HG03575 (cell line): ENCODE measurements around the gene LRRC4C.

ENCODE experiments used
- ATAC-seq: cut with Tn5 transposase; IDR thresholded peaks from one replicate; pipeline ENCODE4 v1.9.1; 2021; ENCODE audit not compliant: unreplicated experiment, insufficient number of reproducible peaks, low FRiP score; ENCODE audit errors: extremely low read depth

Gene LRRC4C

DNA sequence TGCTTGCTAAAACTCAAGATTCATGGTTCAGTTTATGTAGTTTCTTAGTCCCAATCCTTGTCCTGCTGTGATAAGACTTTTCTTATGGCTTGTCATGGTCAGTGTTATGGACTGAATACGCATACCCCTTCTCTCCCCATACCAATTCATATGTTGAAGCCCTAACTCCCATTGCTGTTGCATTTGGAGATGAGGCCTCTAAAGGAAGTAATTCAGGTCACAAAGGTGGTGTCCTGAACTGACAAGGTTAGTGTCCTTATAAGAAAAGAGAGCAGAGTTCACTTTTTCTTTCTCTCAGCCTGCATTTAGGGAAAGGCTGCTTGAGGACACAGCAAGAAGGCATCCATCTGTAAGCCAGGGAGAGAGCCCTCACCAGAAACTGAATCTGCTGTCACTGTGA is 618.2 kb downstream of the LRRC4C start:
- no peak for ATAC-seq

DNA sequence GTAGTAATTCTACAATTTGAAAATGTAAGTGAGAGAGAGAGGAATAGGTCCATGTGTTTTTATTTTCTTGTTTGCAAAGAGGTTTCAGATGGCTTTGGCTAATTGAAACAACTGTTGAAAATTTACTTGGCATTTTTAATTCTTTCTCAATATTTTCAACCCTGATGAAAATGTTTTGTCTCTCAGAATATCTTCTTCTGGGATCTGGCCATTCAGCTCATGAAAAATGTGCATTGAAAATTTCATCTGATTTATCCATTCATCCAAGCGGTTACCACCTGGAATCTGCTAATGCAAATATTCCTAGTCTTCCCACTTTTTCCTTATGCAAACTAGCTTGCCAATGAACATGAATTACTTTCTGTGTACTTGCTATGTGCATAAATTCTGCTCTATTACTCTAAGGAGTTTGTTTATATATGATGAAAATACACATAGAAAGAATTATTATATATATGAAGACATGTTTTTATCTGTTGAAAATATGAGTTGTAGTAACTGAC is 621.2 kb downstream of the LRRC4C start:
- ATAC-seq: no peak

DNA sequence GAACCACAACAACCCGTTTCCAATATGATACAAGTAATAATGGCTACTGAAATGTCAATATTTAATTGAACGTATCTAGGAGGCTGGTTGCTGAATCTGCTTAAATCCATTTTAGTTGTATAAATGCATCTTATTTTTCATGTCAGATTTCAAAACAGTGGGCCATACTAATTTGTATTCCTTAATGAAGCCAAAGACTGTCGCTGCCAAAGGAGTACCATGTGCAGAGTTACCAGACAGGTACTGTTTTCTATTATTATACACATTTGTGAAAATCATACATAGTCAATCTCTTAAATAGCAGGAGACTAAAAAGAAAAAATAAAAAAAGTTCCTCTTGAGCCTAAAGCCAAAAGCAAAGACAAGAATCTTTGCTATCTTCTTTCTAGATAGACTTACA is 632.3 kb downstream of the LRRC4C start:
- ATAC-seq: no peak

DNA sequence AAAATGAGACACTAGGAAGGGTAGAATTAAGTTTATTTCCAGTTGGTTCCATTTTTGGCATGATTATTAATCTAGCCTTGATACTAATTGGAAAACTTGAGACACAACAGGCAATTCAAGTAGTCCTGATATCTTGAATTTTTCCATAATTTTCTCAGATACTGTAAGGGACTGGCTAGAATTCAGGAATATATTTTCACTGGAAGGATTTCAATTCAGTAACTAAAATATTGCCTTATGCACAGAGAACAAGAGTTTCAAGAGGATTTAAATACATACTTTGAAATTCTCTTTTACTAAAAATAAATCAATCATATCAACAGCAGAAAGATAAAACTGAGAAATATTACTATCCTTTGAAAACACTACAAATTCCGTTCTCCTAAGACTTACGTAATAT is 632.9 kb downstream of the LRRC4C start:
- ATAC-seq: no peak

DNA sequence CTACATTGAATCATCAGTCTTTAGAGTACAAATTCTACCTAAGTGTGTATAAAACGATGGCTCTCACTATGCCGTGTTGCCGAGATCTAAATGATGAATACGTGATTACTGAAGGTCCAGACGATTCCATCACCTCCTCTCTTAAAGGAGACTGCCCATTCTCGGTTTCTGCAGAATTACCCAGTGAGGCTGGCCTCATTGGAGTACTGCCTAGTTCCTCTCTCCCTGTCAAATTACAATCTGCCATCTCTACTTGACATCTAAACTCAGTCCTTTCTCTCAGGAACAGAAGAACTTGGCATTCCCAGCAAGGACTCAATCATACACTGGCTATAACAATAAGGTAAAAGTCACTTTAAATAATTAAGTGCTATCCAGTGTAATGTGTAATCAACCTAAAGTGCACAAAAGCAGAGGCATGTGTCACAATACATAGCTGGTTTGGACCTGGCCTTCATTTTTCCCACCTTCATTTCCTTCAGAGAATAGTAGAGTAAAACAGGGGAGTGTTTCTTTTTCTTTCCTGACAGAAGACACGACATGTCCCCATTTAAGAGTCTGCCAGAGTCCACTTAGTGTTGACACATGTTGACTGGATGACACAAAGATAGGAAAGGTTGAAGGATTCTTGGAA is 634.1 kb downstream of the LRRC4C start:
- ATAC-seq: no peak

DNA sequence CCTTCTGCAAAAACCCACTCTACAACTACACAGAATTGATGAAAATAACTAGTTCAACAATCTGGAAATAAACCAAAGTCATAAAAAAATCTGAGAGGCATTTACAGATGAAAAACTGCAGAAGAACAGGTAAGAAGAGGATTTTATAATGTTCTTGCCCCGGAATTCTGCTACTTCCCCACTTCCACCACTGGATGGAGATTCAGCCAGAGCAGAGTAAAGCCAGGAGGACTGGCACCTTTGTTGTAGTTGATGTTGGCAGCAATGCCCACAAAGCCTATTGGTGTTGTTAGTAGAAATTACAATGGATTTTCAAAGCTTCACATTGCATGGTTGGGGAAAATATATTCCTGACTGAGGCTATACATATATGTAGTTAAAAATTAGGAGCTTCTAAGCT is 640.2 kb downstream of the LRRC4C start:
- ATAC-seq: no peak

DNA sequence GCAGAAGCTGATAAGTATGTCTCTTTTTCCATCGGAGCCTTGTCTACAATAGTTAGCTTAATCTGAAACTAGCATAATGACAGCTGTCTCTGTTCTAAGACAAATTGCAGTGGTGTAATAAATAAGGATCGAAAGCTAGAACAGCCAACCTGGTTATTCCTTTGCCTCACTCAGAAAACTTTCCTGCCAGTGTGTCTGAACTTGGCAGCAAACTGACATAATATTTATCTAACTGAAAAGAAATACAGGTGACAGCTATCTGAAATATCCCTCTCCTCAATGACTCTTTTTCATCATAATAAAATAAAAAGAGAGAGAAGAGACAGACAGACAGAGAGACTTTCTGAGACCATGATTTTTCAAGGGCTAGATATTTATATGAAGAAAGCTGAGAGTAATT is 642.5 kb downstream of the LRRC4C start:
- no peak for ATAC-seq

DNA sequence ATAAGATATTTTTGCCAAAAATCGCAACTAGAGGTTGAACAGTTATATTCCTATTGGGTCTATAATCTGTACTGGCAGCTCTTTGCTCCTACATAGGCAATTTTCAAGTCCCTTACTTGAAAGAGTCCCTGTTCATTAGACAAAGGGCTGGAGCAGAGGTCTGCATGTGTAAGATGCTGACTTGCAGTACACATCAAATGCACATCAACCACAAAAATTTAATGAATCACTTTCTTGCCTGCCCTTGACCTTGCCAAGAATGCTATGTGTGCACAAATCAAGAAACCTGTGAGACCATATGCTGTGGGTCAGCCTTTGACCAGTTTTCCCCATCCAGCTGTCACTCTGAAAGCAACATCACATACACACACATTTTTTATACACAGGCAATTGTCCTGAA is 661.5 kb downstream of the LRRC4C start:
- no peak for ATAC-seq

DNA sequence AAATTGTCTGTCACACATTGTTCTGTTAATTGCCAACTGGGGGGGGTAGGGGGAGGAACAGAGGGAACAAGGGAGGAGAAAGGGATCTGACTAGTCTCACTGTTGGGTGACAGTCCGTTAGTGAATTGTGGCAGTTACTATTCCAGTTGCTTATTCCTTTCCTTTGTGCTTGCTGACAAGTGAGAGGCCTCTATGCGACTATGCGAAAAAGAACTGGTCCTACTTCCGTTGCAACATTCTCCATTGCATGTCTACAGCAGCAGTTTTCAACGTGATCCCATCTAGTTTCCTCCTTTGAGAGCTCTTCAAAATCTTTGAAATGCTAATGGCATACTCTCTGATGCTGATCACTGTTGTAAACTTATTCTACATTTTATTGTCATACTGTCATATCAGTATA is 672.2 kb downstream of the LRRC4C start:
- no peak for ATAC-seq

DNA sequence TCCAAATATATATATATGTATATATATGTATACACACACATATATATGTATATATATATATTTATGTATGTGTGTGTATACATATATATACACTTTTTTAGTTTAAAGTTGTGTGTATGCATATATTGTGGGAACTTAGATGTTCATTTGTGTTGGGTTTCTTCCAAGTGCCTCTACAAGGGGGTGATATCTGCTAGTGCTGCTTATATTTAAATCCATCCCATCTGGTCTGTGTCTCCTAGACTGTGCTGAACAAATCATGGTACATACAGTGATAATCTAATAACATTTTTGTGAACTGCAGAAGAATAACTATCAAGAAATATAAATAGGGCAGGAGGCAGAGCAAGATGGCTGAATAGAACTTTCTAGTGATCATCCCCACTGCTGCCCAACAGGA is 696.4 kb downstream of the LRRC4C start:
- ATAC-seq: no peak

DNA sequence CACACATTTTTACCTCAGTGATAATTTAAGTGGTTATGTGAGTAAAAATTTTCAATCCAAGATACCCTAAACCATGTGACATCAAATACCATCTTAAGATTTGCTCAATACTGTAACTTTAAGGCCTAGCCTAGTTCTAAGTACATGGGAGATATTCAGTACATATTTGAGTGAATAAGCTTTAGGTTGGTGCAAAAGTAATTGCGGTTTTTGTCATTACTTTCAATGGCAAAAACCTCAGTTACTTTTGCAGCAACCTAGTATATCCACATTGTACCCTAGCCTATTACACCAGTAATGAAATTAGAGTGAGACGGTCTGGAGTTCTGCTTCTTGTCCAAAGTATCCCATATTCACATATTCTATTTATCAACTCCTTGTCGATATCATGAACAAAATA is 700.1 kb downstream of the LRRC4C start:
- ATAC-seq: no peak

DNA sequence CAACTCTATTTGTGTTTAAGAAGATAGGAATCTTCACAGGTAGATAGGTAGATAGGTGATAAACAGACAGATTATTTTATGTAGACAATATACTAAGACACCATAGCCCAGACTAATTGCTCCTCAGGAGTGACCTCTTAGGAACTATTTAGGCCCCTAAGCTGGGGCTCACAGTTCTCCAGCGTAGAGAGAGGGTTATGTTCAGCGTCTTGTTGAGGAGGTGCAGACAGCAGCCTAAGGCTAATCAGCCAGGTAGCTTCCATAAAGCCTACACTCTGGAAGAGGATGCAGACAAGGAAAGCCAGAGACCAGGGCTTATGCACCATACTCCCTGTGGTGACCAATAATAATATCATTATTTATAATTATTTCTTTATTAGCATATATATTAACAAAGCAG is 705.2 kb downstream of the LRRC4C start:
- ATAC-seq: no peak

DNA sequence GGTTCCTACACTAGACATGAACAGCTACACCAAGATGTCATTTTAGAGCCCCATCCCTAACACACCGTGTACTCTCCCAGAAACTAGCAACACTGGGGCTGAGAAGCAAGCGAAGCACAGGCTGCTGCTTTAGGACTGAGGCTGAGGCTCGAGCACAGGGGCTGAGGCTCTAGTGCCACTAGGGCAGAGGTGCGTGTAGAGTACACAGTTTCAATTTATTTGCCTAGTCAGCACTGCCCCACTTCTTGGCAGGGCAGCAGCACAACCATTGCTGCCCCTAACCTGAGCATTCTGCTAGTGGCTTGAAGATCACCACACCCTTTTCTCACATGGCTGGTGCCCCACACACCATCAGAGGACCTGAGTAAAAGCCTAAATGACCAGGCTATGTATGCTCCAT is 713.2 kb downstream of the LRRC4C start:
- no peak for ATAC-seq

DNA sequence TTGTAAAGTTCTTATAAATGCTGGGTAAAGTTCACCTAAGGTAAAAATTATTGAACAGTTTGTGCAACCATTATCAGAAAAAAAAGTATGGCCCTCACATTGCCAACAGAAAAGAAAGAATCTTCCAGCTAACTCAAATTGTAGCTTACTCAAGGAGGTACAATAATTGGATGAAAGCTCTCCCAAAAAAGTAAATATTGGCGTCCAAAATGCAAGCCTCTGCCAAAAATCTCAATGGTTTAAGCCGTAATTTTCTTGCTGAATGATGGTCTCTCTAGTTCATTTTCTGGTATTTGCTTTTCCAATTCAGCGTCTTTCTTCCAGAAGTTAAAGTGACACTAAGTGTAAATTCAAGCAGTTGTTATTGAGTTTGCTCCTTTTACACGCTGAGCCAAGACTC is 727.3 kb downstream of the LRRC4C start:
- ATAC-seq: no peak

DNA sequence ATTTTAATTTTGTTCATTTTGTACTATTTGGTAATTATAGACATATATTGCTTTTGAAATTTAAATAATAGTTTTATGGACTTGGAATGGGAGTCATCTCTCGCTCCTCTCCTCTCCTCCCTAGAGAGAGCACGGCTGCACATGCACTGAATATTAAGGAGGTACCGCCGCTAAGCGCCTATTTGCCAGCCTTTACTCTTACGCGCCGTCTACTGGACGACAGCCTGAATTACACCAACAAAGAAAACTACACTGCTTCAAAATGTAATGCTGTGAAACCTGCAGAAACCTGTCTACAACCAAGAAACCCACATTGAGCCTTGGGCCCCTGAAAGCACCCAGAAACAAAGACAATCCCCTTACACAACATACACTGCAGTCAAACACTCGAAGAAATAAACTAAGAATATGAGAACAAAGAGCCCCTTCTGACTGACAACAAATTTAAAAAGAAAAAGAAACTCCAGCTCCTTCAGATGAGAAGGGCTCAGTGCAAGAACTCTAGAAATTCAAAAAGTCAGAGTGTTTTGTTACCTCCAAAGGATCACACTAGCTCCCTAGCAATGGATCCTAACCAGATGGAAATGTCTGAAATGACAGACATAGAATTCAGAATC is 737.2 kb downstream of the LRRC4C start:
- ATAC-seq: no peak

DNA sequence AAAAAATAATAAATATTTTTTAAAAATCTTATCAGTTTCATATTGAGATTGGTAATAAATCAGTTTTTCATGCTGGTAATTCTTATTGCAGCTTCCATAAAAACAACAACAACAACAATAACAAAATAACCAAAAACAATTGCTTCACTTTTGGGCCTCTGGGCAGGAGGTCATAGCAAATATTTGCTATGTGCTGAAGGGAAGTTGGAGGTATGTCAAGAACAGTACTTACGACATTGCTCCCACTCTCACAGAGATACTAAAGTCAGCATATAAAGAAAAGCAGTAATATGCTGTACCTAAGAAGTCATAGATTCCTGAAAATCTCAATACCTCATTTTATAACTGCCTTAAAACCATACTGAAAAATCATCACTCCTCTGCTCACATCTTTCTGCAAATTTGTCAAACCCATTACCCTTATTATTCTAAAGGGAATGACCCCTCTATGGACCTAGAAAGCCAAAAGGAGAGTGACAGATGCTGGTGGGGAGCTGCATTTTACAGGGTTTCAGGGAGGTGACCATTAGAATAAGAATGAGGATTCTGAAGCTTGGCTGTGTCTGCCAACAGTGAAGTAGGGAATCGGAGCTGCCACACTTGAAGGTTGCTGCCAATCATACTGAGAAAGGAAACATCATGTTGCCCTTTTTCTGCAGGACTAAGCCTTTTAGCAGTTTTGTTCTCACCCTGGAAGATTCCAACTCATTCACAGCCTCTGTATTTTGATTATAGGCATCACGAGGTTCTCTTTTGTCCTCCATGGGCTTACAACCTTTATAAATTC is 742.9 kb downstream of the LRRC4C start:
- ATAC-seq: no peak

DNA sequence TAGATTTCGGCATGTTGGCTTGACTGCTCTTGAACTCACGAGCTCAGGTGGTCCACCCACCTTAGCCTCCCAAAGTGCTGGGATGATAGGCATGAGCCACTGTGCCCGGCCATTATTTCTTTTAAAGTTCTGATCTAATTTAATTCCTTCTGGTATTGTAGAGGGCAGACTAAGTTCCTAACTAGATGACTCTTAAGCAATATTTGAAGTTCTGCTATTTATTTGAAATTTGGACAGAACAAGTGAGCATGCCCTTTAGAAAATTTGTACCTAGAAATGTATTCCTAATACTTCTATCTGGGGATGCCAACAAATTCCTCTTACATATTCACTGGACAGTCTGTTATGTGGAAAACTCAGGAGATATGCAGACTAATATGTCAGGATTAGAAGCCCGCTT is 746.4 kb downstream of the LRRC4C start:
- ATAC-seq: no peak

DNA sequence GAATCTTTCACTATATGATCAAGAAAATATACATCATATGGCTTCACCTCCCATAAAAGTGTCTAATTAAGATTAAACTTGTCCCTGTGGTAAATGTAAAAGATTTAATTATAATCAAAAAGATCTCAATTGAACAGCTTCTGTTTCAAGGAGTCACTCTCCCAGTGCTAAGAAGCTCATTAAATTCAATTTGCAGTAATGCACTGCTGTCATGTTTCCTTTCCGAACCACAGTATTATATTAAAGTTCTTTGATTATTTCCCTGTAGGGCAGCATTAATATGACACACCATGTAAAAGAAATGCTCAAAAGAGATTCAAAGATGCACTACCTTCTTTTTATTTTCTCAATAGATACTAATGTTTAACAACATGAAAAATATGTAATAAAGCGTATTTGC is 758.4 kb downstream of the LRRC4C start:
- ATAC-seq: no peak

DNA sequence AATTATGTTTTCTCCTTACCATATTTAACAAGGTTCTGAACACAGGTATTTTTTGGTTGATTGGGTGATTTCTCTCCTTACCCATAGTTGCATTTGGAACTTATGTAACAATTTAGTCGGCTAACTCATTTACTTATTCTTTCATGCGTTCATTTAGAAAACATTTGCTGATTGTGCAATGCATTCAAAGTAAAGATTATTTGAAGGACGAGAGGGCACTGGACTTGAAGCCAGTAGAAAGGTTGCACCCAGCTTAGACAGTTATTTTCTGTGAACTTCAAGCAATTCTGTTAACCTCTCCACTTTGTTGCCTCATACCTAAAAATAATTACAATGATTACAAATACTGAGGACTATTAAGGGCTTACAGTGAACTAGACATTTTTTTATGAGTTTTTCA is 769.6 kb downstream of the LRRC4C start:
- no peak for ATAC-seq

DNA sequence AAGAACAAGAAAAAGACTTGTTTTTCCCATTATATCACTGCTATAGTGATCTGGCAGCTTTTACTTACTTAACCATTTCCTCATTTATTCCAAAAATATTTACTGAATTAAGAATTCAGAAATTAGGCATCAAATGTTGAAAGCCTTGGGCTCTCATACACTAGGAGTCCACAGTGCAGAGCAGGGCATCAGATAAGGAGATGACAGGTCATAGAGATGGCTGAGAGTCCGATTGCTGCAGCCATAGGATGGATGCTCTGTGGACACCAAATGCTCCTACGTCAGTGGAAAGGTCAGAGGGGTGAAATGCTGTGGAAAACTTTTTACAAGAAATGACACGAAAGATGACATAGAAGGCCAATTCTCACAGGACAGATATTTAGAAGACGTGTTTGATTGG is 771.1 kb downstream of the LRRC4C start:
- ATAC-seq: no peak
